HG03196 (cell line): Measurements from ENCODE around the gene PDCD7.
"Not testable (repeated sequence)": the region's sequence is repeated elsewhere in the genome, so short reads cannot be mapped to it uniquely, and the experiment has no call there.

Experiments used
- ATAC-seq: cut with Tn5 transposase; IDR thresholded peaks from one replicate; pipeline ENCODE4 v1.9.1; 2021; ENCODE audit not compliant: unreplicated experiment

Gene PDCD7

GRCh38 chr15:65076486-65077290, 56.9 kb downstream of the PDCD7 start, which contains the start of gene KBTBD13:
Gene KBTBD13 (plus strand): TSS chr15:65076746. CDS start chr15:65076816, 70 bp downstream.
- no peak for ATAC-seq

- not testable (repeated sequence) for ATAC-seq
Observed at GRCh38 chr15:65075607-65076395, 57.8 kb downstream of the PDCD7 start.

- ATAC-seq: not testable (repeated sequence)
Observed at GRCh38 chr15:65074946-65075345, 58.7 kb downstream of the PDCD7 start.

- no peak for ATAC-seq
Observed at GRCh38 chr15:65072617-65073016, 61.0 kb downstream of the PDCD7 start.

- ATAC-seq: no peak
Observed at GRCh38 chr15:65072027-65072426, 61.6 kb downstream of the PDCD7 start.

GRCh38 chr15:65071381-65071811, 62.2 kb downstream of the PDCD7 start:
- ATAC-seq: no peak

GRCh38 chr15:65069779-65070546, 63.6 kb downstream of the PDCD7 start:
- no peak for ATAC-seq

- ATAC-seq: no peak
Observed at GRCh38 chr15:65069179-65069578, 64.4 kb downstream of the PDCD7 start.

- no peak for ATAC-seq
Observed at GRCh38 chr15:65068403-65068788, 65.2 kb downstream of the PDCD7 start.

- ATAC-seq: no peak
Observed at GRCh38 chr15:65067645-65068402, 65.8 kb downstream of the PDCD7 start, which contains the start of gene RASL12. Gene RASL12 (minus strand): TSS chr15:65067991. CDS start chr15:65067835, 156 bp downstream.
